Activated CD8-positive, alpha-beta T cell treated with anti-CD3 and anti-CD28 coated beads for 36 hours (primary cell): ENCODE results near the gene RNF34. TPM values are rescaled to one million over a fixed set of nuclear protein-coding genes. Genes with fewer than 3 reads are reported as not detected.

Experiments used
- ATAC-seq: fragments of 200-7000 bp; cut with Tn5 transposase; one replicate; pipeline ENCODE4 v1.10.0; 2021; ENCODE audit warnings: mild to moderate bottlenecking, moderate library complexity
- CTCF ChIA-PET: fragments of 350-600 bp; sonication (Branson Sonifier 250); formaldehyde crosslinking; loops from one replicate; lab custom pipeline; 2021; ENCODE audit warnings: antibody characterized with exemption; lab: Charles Lee
- POLR2A ChIA-PET: fragments of 350-600 bp; sonication (Branson Sonifier 250); formaldehyde crosslinking; loops from one replicate; lab custom pipeline; 2021; ENCODE audit warnings: antibody characterized with exemption; lab: Charles Lee
- DNase-seq: peaks from one replicate; pipeline ENCODE4 v3.0.0-alpha.2; 2020
- H3K27ac Mint-ChIP-seq: one replicate; pipeline ENCODE4 v1.8.0; 2021; ENCODE audit warnings: mild to moderate bottlenecking, mixed read lengths
- H3K27me3 Mint-ChIP-seq: one replicate; pipeline ENCODE4 v1.8.0; 2021; ENCODE audit warnings: mixed read lengths
- H3K36me3 Mint-ChIP-seq: one replicate; pipeline ENCODE4 v1.8.0; 2021; ENCODE audit warnings: low read depth, mixed read lengths
- H3K4me1 Mint-ChIP-seq: one replicate; pipeline ENCODE4 v1.8.0; 2021; ENCODE audit warnings: low read depth, mixed read lengths
- H3K4me3 Mint-ChIP-seq: one replicate; pipeline ENCODE4 v1.8.0; 2021; ENCODE audit warnings: mild to moderate bottlenecking, moderate library complexity, mixed read lengths
- H3K9me3 Mint-ChIP-seq: one replicate; pipeline ENCODE4 v1.8.0; 2021; ENCODE audit warnings: mixed read lengths
- intact Hi-C: fragments of 100-400 bp; cut with micrococcal nuclease; formaldehyde crosslinking; loops from one replicate; pipeline ENCODE4 v1.10.0; 2022
- total RNA-seq, 2 experiments: library from RNA; stranded (reverse); gene quantifications; one replicate each; pipeline ENCODE4 v1.2.3, GENCODE V29; 2021
- TF ChIP-seq, protein P1 (sequence below): fragments of 200-600 bp; IDR thresholded peaks from one replicate; pipeline ENCODE4 v1.8.0; 2022; ENCODE audit warnings: antibody characterized with exemption, mild to moderate bottlenecking

Gene RNF34
- total RNA-seq, 2 experiments from 2014 or later = 44.1 to 44.9 TPM

DNA sequence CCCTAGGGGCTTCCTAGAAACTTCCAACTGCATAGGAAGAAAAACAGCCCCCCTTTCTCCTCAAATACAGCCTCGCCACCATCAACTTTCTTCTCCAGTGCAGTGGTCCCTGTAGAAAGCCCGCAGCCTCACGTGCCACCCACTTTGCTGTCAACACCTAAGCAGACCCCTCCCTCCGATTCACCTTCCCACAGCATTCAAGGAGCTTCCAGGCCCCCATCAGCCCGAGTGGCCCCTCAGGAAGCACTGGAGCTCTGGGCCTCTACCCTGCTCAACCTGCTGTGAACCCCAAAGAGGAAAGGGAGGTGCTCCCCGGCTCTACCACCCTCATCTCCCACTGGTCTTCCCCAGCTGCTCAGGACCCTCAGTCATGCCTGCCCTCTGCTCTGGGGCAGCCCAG lies 55.0 kb downstream of the RNF34 start:
- Mint-ChIP-seq H3K27me3 (no peaks in the 10 kb centered on the region), H3K4me3 (no peak overlapping the region), H3K27ac (no peak overlapping the region), H3K36me3 (peaks cover 18% of the 10 kb centered on the region), H3K4me1 (peaks cover 41% of the 10 kb centered on the region), H3K9me3 (no peaks in the 10 kb centered on the region)
- ChIA-PET CTCF (interaction anchor here (0.8 to 2.9 kb wide), 2 partner anchors 12 to 228 kb away, joined by 3 to 16 read pairs; no protein-coding TSS in a partner anchor), POLR2A (interaction anchor here (1.1 kb wide), 1 partner anchor 11 kb away, joined by 5 read pairs; no protein-coding TSS in a partner anchor)
- TF ChIP-seq, protein P1, sequence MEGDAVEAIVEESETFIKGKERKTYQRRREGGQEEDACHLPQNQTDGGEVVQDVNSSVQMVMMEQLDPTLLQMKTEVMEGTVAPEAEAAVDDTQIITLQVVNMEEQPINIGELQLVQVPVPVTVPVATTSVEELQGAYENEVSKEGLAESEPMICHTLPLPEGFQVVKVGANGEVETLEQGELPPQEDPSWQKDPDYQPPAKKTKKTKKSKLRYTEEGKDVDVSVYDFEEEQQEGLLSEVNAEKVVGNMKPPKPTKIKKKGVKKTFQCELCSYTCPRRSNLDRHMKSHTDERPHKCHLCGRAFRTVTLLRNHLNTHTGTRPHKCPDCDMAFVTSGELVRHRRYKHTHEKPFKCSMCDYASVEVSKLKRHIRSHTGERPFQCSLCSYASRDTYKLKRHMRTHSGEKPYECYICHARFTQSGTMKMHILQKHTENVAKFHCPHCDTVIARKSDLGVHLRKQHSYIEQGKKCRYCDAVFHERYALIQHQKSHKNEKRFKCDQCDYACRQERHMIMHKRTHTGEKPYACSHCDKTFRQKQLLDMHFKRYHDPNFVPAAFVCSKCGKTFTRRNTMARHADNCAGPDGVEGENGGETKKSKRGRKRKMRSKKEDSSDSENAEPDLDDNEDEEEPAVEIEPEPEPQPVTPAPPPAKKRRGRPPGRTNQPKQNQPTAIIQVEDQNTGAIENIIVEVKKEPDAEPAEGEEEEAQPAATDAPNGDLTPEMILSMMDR = no peak
- no peak for ATAC-seq
- intact Hi-C loops = no loop called here
- no peak for DNase-seq

DNA sequence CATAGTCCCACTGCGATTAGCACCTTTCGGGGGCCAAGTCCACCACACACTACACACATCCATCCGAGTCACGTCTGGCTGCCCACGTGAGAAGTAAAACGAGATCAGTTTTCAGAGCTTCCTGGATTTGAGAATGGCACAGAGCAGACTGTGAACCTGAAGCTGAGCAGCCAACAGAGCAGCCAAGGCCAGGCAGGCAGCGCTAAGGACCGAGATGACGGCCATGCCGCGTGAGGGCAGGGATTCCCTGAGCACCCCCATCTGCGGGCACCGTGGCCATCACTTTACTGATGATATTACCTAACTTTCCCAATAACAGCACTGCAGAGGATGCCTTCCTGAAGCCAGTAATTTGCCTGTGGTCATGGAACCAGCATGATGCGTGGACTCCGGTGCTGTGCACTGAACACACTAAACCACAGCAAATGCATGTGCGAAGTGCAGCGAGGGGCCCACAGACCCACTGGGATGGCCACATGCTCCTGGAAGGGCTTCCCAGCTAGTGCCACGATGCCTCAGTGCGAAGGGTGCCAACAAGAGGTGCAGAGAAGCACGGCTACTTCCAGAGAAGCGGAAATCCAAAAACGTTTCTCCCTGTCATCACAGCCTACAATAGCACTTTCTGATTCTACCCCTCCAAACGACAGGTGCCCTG lies 56.0 kb downstream of the RNF34 start:
- DNase-seq = no peak
- no peak overlapping the region for H3K4me3 Mint-ChIP-seq
- ChIA-PET CTCF (interaction anchor here (0.6 to 2.9 kb wide), 3 partner anchors 13 to 227 kb away, joined by 3 to 16 read pairs (median 4); no protein-coding TSS in a partner anchor), POLR2A (interaction anchor here (1.1 kb wide), 1 partner anchor 10 kb away, joined by 5 read pairs; no protein-coding TSS in a partner anchor)
- ATAC-seq = no peak
- H3K4me1 Mint-ChIP-seq = peaks cover 50% of the 10 kb centered on the region
- intact Hi-C loops = no loop called here
- no peaks in the 10 kb centered on the region for H3K9me3 Mint-ChIP-seq
- no peak overlapping the region for H3K27ac Mint-ChIP-seq
- peaks cover 17% of the 10 kb centered on the region for H3K36me3 Mint-ChIP-seq
- no peaks in the 10 kb centered on the region for H3K27me3 Mint-ChIP-seq
- TF ChIP-seq, protein P1 = no peak

DNA sequence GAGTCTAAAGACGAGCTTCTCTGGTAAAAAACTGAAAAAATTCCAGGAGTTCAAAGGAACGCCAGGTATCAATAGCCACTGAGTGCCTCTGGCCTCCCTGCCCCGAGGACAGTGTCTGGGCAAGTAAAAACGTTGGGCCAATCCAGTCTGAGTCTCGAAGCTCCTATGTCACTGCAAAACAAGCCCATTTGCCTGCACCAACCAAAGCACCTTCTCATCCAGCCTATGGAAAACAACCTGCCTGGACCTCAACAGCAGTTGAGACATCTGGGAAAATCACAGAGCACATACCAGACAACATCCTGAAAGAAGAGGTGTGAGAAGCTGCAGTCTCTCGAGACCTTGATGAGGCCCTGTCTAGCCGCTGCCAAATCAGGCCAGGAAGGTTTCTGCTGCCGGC lies 56.6 kb downstream of the RNF34 start:
- intact Hi-C loops = no loop called here
- no peaks in the 10 kb centered on the region for H3K9me3 Mint-ChIP-seq
- TF ChIP-seq, protein P1 = no peak
- ChIA-PET POLR2A (interaction anchor here (0.6 to 0.9 kb wide), 2 partner anchors 14 to 913 kb away, joined by 3 read pairs; no protein-coding TSS in a partner anchor), CTCF (interaction anchor here (0.6 to 2.9 kb wide), 3 partner anchors 14 to 227 kb away, joined by 3 to 16 read pairs (median 4); no protein-coding TSS in a partner anchor)
- no peaks in the 10 kb centered on the region for H3K27me3 Mint-ChIP-seq
- peaks cover 54% of the 10 kb centered on the region for H3K4me1 Mint-ChIP-seq
- no peak for DNase-seq
- peaks cover 15% of the 10 kb centered on the region for H3K36me3 Mint-ChIP-seq
- H3K4me3 Mint-ChIP-seq = no peak overlapping the region
- no peak overlapping the region for H3K27ac Mint-ChIP-seq
- no peak for ATAC-seq

DNA sequence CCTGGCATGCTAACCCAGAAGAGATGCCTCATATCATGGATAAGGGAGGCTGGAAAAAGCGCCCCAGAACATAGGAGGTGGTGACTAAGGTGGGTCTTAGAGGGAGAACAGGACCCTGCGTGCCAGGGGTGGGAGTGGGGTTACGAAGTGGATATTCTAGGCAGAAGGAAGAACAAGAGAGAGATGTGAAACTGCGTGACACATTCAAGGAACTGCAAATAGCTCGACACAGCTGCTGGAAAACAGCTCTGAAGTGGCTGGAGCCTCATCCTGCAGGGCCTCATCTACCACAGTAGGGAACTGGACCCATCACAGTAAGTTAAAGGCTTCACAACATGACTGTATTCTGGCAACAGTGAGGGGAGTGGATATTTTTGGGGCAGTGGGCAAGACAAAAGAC lies 61.1 kb downstream of the RNF34 start:
- Mint-ChIP-seq H3K27ac (peak overlapping the region; percentile 11), H3K4me3 (no peak overlapping the region), H3K27me3 (no peaks in the 10 kb centered on the region), H3K4me1 (peaks cover 63% of the 10 kb centered on the region), H3K9me3 (no peaks in the 10 kb centered on the region), H3K36me3 (peaks cover 27% of the 10 kb centered on the region)
- TF ChIP-seq, protein P1 = no peak
- POLR2A ChIA-PET = interaction anchor here (1.3 kb wide), 1 partner anchor 18 kb away, joined by 5 read pairs; no protein-coding TSS in a partner anchor
- DNase-seq = no peak
- intact Hi-C loops = loop anchor here (10.0 kb wide), 1 partner anchor 106 kb away; the partner anchor contains the start of gene ANAPC5
- no peak for ATAC-seq
- CTCF ChIA-PET = interaction anchor here (1.2 to 2.9 kb wide), 3 partner anchors 15 to 126 kb away, joined by 4 to 13 read pairs (median 4); no protein-coding TSS in a partner anchor

DNA sequence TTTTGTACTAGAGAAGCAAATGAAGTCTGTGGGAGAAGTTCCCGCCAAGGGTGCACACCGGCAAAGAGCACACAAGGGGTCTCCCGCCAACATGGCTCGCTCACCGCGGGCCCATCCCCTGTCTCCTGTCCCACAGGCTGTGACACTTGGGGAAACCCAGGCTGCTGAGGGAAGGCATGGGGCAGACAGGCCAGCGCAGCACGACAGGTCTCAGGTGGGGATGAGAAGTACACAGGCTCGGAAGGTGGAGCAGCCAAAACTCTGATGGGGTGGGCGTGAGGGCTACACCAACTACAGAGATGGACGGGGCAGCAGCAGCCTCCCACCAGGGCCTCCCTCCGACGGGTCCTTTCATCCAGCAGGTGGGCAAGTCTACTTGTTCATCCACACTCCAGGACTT lies 64.4 kb downstream of the RNF34 start:
- intact Hi-C loops = loop anchor here (10.0 kb wide), 1 partner anchor 110 kb away; the partner anchor contains the start of gene ANAPC5
- no peak overlapping the region for H3K27ac Mint-ChIP-seq
- H3K36me3 Mint-ChIP-seq = peaks cover 20% of the 10 kb centered on the region
- H3K9me3 Mint-ChIP-seq = no peaks in the 10 kb centered on the region
- ChIA-PET POLR2A (interaction anchor here (0.5 to 2.4 kb wide), 2 partner anchors 64 to 271 kb away, joined by 5 to 9 read pairs; partner anchors contain the start of gene RNF34), CTCF (interaction anchor here (1.0 to 2.3 kb wide), 5 partner anchors 14 to 233 kb away, joined by 3 to 10 read pairs (median 4); no protein-coding TSS in a partner anchor)
- ATAC-seq (no peak), DNase-seq (no peak)
- no peaks in the 10 kb centered on the region for H3K27me3 Mint-ChIP-seq
- H3K4me3 Mint-ChIP-seq = no peak overlapping the region
- peaks cover 49% of the 10 kb centered on the region for H3K4me1 Mint-ChIP-seq
- TF ChIP-seq, protein P1 = no peak
